OCI-LY3 (cell line): ENCODE results near the gene SHISAL2B.

Source experiments
- CTCF ChIP-seq: fragments of 200-600, 300-600 bp; sonication (generic); IDR thresholded peaks from 2 replicates; pipeline ENCODE4 v1.5.1; 2014; ENCODE audit warnings: antibody characterized with exemption, low read length, low read depth
- EZH2phosphoT487 ChIP-seq: fragments of 200-600 bp; shearing (Covaris generic); IDR thresholded peaks from 2 replicates; pipeline ENCODE4 v1.6.1; 2018; ENCODE audit warnings: antibody characterized with exemption, mixed run types, low read depth

GRCh38 chr5:64759960-64760660 lies 69.8 kb downstream of the SHISAL2B start:
- no peak for TF ChIP-seq CTCF
- TF ChIP-seq EZH2phosphoT487 = no peak
